HEK293 (cell line): ENCODE measurements around the gene BEST1.
A peak's percentile ranks its signal among the peaks of the same experiment; 100 is the strongest.

Source experiments
- CTCF ChIA-PET: fragments of 350-600 bp; formaldehyde crosslinking; extraction: SDS; loops from one replicate; lab custom pipeline; 2021; ENCODE audit warnings: antibody characterized with exemption; lab: Yijun Ruan, JAX
- POLR2A ChIA-PET: fragments of 300-600 bp; formaldehyde crosslinking; extraction: SDS; loops from one replicate; lab custom pipeline; 2020; ENCODE audit warnings: antibody characterized with exemption, inconsistent platforms; lab: Yijun Ruan, JAX
- H3K27ac ChIP-seq: fragments of 200-500 bp; sonication (Bioruptor generic); 2 replicates; pipeline ENCODE4 v1.5.1; 2014; ENCODE audit warnings: low read depth, low read length, control low read depth, inconsistent platforms; ENCODE audit errors: extremely low read depth
- H3K36me3 ChIP-seq, 2 experiments: fragments of 200-500 bp in 1 of 2; sonication (Bioruptor generic) in 1 of 2; 1 replicate in 1 of 2; 2 replicates in 1 of 2; pipeline ENCODE4 v1.5.1; 2014 to 2017; ENCODE audit warnings: inconsistent platforms in 2 of 2, low read length in 2 of 2; ENCODE audit not compliant: control insufficient read depth in 2 of 2, insufficient read depth in 1 of 2
- H3K4me1 ChIP-seq: fragments of 200-500 bp; sonication (Bioruptor generic); 2 replicates; pipeline ENCODE4 v1.5.1; 2014; ENCODE audit warnings: mild to moderate bottlenecking, low read length, inconsistent platforms; ENCODE audit not compliant: control insufficient read depth, insufficient read depth
- H3K4me3 ChIP-seq: 2 replicates; pipeline ENCODE4 v1.5.1; 2011; ENCODE audit warnings: low read depth, mild to moderate bottlenecking, control low read depth, low read length, moderate library complexity
- H3K9me3 ChIP-seq: fragments of 200-500 bp; sonication (Bioruptor generic); 2 replicates; pipeline ENCODE4 v1.5.1; 2014; ENCODE audit warnings: low read depth, low read length, inconsistent platforms; ENCODE audit not compliant: control insufficient read depth, insufficient read depth
- FEZF1 ChIP-seq: fragments of 450-650 bp; formaldehyde crosslinking; IDR thresholded peaks from 2 replicates; pipeline ENCODE4 v1.5.1; 2016; ENCODE audit warnings: missing biosample characterization, missing genetic modification characterization
- GLI2 ChIP-seq: fragments of 450-650 bp; formaldehyde crosslinking; IDR thresholded peaks from 2 replicates; pipeline ENCODE4; 2017; ENCODE audit warnings: missing biosample characterization, missing genetic modification characterization, low read depth, borderline replicate concordance
- GLIS1 ChIP-seq: fragments of 450-650 bp; formaldehyde crosslinking; IDR thresholded peaks from 2 replicates; pipeline ENCODE4 v1.5.1; 2016; ENCODE audit warnings: missing biosample characterization, missing genetic modification characterization
- KLF1 ChIP-seq: fragments of 450-650 bp; formaldehyde crosslinking; IDR thresholded peaks from 2 replicates; pipeline ENCODE4 v1.5.1; 2016; ENCODE audit warnings: missing biosample characterization, missing genetic modification characterization
- MZF1 ChIP-seq: fragments of 450-650 bp; formaldehyde crosslinking; IDR thresholded peaks from 2 replicates; pipeline ENCODE4 v1.5.1; 2017; ENCODE audit warnings: missing biosample characterization, missing genetic modification characterization, borderline replicate concordance
- SCRT2 ChIP-seq: fragments of 450-650 bp; formaldehyde crosslinking; IDR thresholded peaks from 2 replicates; pipeline ENCODE4 v1.5.1; 2016; ENCODE audit warnings: missing biosample characterization, missing genetic modification characterization
- ZBTB17 ChIP-seq: fragments of 450-650 bp; formaldehyde crosslinking; IDR thresholded peaks from 2 replicates; pipeline ENCODE4 v1.5.1; 2016; ENCODE audit warnings: missing biosample characterization, missing genetic modification characterization
- ZBTB7A ChIP-seq: fragments of 450-650 bp; formaldehyde crosslinking; IDR thresholded peaks from 2 replicates; pipeline ENCODE4 v1.5.1; 2016; ENCODE audit warnings: low read depth, missing biosample characterization, missing genetic modification characterization
- ZIC2 ChIP-seq: fragments of 450-650 bp; formaldehyde crosslinking; IDR thresholded peaks from 2 replicates; pipeline ENCODE4 v1.5.1; 2016; ENCODE audit warnings: missing biosample characterization, missing genetic modification characterization
- ZNF146 ChIP-seq: fragments of 450-650 bp; formaldehyde crosslinking; IDR thresholded peaks from 2 replicates; pipeline ENCODE4 v1.5.1; 2016; ENCODE audit warnings: missing biosample characterization, missing genetic modification characterization
- ZNF155 ChIP-seq: fragments of 450-650 bp; formaldehyde crosslinking; IDR thresholded peaks from 2 replicates; pipeline ENCODE4 v1.5.1; 2016; ENCODE audit warnings: missing biosample characterization, missing genetic modification characterization
- ZNF175 ChIP-seq: fragments of 450-650 bp; formaldehyde crosslinking; IDR thresholded peaks from 2 replicates; pipeline ENCODE4 v1.5.1; 2016; ENCODE audit warnings: missing biosample characterization, missing genetic modification characterization
- ZNF202 ChIP-seq: fragments of 450-650 bp; formaldehyde crosslinking; IDR thresholded peaks from 2 replicates; pipeline ENCODE4 v1.5.1; 2016; ENCODE audit warnings: missing biosample characterization, missing genetic modification characterization, borderline replicate concordance
- ZNF292 ChIP-seq: fragments of 450-650 bp; formaldehyde crosslinking; IDR thresholded peaks from 2 replicates; pipeline ENCODE4 v1.5.1; 2016; ENCODE audit warnings: low read depth, missing biosample characterization, missing genetic modification characterization, borderline replicate concordance
- ZNF335 ChIP-seq: fragments of 450-650 bp; formaldehyde crosslinking; conservative IDR thresholded peaks from 2 replicates; pipeline ENCODE4 v1.5.1; 2016; ENCODE audit warnings: missing biosample characterization, missing genetic modification characterization
- ZNF366 ChIP-seq: fragments of 450-650 bp; formaldehyde crosslinking; conservative IDR thresholded peaks from 2 replicates; pipeline ENCODE4 v1.5.1; 2016; ENCODE audit warnings: missing biosample characterization, missing genetic modification characterization
- ZNF423 ChIP-seq: fragments of 450-650 bp; formaldehyde crosslinking; IDR thresholded peaks from 2 replicates; pipeline ENCODE4 v1.5.1; 2016; ENCODE audit warnings: missing biosample characterization, missing genetic modification characterization
- ZNF555 ChIP-seq: fragments of 450-650 bp; formaldehyde crosslinking; conservative IDR thresholded peaks from 2 replicates; pipeline ENCODE4 v1.5.1; 2017; ENCODE audit warnings: missing biosample characterization, mild to moderate bottlenecking, missing genetic modification characterization, inconsistent platforms
- ZNF571 ChIP-seq: fragments of 450-650 bp; formaldehyde crosslinking; IDR thresholded peaks from 2 replicates; pipeline ENCODE4 v1.5.0; 2017; ENCODE audit warnings: missing biosample characterization, missing genetic modification characterization
- ZNF623 ChIP-seq: fragments of 450-650 bp; formaldehyde crosslinking; IDR thresholded peaks from 2 replicates; pipeline ENCODE4 v1.5.1; 2016; ENCODE audit warnings: missing biosample characterization, missing genetic modification characterization
- ZNF660 ChIP-seq: fragments of 450-650 bp; IDR thresholded peaks from 2 replicates; pipeline ENCODE4 v1.5.1; 2018; ENCODE audit warnings: missing biosample characterization, mild to moderate bottlenecking, missing genetic modification characterization
- TF ChIP-seq, protein P1 (sequence below): fragments of 450-650 bp; formaldehyde crosslinking; IDR thresholded peaks from 2 replicates; pipeline ENCODE4 v1.5.1; 2016; ENCODE audit warnings: missing biosample characterization, missing genetic modification characterization
- TF ChIP-seq, protein P2 (sequence below): fragments of 450-650 bp; formaldehyde crosslinking; IDR thresholded peaks from 2 replicates; pipeline ENCODE4 v1.5.1; 2016; ENCODE audit warnings: missing biosample characterization, missing genetic modification characterization
- TF ChIP-seq, protein P3 (sequence below): fragments of 450-650 bp; formaldehyde crosslinking; IDR thresholded peaks from 2 replicates; pipeline ENCODE4 v1.5.1; 2016; ENCODE audit warnings: missing biosample characterization, missing genetic modification characterization
- TF ChIP-seq, protein P4 (sequence below): fragments of 450-650 bp; formaldehyde crosslinking; IDR thresholded peaks from 2 replicates; pipeline ENCODE4 v1.5.1; 2016; ENCODE audit warnings: missing biosample characterization, missing genetic modification characterization
- TF ChIP-seq, protein P5 (sequence below): fragments of 450-650 bp; formaldehyde crosslinking; IDR thresholded peaks from 2 replicates; pipeline ENCODE4; 2016; ENCODE audit warnings: missing biosample characterization, missing genetic modification characterization
- TF ChIP-seq, protein P6 (sequence below): fragments of 450-650 bp; formaldehyde crosslinking; IDR thresholded peaks from 2 replicates; pipeline ENCODE4 v1.5.1; 2017; ENCODE audit warnings: missing biosample characterization, mild to moderate bottlenecking, missing genetic modification characterization, moderate library complexity
- TF ChIP-seq, protein P7 (sequence below): fragments of 450-650 bp; formaldehyde crosslinking; IDR thresholded peaks from 2 replicates; pipeline ENCODE4 v1.5.1; 2017; ENCODE audit warnings: missing biosample characterization, missing genetic modification characterization

BEST1 gene

DNA sequence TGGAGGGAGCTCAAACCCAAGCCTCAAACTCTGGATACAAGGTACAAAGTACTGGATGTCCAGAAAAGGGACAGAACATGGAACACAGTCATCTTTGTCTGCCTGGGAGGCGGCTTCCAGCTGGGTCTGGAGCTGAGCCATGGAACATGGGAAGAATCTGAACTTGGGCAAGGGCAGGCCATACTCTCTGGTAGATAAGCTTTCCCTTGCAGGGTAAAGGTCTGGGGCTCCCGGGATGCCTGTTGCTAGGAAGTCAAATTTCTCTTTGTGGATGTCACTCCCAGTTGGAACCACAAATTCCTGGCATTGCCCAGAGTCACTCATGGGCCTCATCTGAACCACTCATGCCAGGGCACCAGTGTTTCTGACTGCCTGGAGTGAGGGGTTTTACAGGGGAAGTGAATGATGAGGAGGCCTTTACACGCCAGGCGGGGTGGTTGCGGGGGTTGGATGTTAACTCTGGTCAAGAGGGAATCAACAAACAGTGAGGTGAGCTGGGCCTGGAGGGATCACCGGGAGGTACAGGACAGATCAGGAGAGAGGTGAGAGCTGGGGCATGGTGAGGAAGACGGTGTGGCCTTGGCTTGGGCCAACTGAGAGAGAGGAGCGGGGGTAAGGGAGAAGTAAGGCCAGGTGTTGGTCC, 11.5 kb downstream of the BEST1 start:
- ChIA-PET POLR2A (interaction anchor here (0.6 to 2.1 kb wide), 3 partner anchors 12 to 49 kb away, joined by 4 to 17 read pairs (median 4); partner anchors contain the start of gene BEST1), CTCF (interaction anchor here (0.7 to 2.0 kb wide), 4 partner anchors 14 to 73 kb away, joined by 4 to 12 read pairs (median 5); no protein-coding TSS in a partner anchor)
- H3K27ac ChIP-seq = no peak overlapping the region

More for the DNA sequence above, 11.5 kb downstream of the BEST1 start:
- Histone ChIP-seq H3K36me3 (peaks cover 0 to 44% of the 10 kb centered on the region in 2 experiments; a peak in 1 of 3 replicates), H3K4me3 (no peak overlapping the region), H3K9me3 (no peaks in the 10 kb centered on the region), H3K4me1 (no peaks in the 10 kb centered on the region)
- TF ChIP-seq ZNF660 = no peak
- TF ChIP-seq SCRT2 (tag by site-specific recombination) = peak; percentile 46; the same call in 1 of the 2 replicates
- TF ChIP-seq ZNF155 = no peak
- TF ChIP-seq, protein P1, sequence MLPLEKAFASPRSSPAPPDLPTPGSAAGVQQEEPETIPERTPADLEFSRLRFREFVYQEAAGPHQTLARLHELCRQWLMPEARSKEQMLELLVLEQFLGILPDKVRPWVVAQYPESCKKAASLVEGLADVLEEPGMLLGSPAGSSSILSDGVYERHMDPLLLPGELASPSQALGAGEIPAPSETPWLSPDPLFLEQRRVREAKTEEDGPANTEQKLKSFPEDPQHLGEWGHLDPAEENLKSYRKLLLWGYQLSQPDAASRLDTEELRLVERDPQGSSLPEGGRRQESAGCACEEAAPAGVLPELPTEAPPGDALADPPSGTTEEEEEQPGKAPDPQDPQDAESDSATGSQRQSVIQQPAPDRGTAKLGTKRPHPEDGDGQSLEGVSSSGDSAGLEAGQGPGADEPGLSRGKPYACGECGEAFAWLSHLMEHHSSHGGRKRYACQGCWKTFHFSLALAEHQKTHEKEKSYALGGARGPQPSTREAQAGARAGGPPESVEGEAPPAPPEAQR (tag by site-specific recombination) = no peak
- TF ChIP-seq, protein P2, sequence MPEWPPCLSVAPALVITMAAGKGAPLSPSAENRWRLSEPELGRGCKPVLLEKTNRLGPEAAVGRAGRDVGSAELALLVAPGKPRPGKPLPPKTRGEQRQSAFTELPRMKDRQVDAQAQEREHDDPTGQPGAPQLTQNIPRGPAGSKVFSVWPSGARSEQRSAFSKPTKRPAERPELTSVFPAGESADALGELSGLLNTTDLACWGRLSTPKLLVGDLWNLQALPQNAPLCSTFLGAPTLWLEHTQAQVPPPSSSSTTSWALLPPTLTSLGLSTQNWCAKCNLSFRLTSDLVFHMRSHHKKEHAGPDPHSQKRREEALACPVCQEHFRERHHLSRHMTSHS (tag by site-specific recombination) = no peak
- TF ChIP-seq ZNF292 (tag by site-specific recombination) = no peak
- peak; percentile 70 for TF ChIP-seq GLIS1
- no peak for TF ChIP-seq KLF1
- TF ChIP-seq ZIC2 (tag by site-specific recombination) = peak; percentile 42
- TF ChIP-seq MZF1 (tag by site-specific recombination) = no peak
- TF ChIP-seq ZNF175 (tag by site-specific recombination) = no peak
- TF ChIP-seq GLI2 (tag by site-specific recombination) = no peak
- TF ChIP-seq, protein P3, sequence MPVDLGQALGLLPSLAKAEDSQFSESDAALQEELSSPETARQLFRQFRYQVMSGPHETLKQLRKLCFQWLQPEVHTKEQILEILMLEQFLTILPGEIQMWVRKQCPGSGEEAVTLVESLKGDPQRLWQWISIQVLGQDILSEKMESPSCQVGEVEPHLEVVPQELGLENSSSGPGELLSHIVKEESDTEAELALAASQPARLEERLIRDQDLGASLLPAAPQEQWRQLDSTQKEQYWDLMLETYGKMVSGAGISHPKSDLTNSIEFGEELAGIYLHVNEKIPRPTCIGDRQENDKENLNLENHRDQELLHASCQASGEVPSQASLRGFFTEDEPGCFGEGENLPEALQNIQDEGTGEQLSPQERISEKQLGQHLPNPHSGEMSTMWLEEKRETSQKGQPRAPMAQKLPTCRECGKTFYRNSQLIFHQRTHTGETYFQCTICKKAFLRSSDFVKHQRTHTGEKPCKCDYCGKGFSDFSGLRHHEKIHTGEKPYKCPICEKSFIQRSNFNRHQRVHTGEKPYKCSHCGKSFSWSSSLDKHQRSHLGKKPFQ (tag by site-specific recombination) = no peak
- no peak for TF ChIP-seq ZNF146 (tag by site-specific recombination)
- no peak for TF ChIP-seq ZNF423
- TF ChIP-seq, protein P4, sequence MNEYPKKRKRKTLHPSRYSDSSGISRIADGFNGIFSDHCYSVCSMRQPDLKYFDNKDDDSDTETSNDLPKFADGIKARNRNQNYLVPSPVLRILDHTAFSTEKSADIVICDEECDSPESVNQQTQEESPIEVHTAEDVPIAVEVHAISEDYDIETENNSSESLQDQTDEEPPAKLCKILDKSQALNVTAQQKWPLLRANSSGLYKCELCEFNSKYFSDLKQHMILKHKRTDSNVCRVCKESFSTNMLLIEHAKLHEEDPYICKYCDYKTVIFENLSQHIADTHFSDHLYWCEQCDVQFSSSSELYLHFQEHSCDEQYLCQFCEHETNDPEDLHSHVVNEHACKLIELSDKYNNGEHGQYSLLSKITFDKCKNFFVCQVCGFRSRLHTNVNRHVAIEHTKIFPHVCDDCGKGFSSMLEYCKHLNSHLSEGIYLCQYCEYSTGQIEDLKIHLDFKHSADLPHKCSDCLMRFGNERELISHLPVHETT (tag by site-specific recombination) = no peak
- no peak for TF ChIP-seq ZNF202 (tag by site-specific recombination)
- TF ChIP-seq FEZF1 (tag by site-specific recombination) = no peak
- TF ChIP-seq, protein P5, sequence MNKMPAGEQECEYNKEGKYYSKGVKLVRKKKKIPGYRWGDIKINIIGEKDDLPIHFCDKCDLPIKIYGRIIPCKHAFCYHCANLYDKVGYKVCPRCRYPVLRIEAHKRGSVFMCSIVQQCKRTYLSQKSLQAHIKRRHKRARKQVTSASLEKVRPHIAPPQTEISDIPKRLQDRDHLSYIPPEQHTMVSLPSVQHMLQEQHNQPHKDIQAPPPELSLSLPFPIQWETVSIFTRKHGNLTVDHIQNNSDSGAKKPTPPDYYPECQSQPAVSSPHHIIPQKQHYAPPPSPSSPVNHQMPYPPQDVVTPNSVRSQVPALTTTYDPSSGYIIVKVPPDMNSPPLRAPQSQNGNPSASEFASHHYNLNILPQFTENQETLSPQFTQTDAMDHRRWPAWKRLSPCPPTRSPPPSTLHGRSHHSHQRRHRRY (tag by site-specific recombination) = no peak
- TF ChIP-seq, protein P6, sequence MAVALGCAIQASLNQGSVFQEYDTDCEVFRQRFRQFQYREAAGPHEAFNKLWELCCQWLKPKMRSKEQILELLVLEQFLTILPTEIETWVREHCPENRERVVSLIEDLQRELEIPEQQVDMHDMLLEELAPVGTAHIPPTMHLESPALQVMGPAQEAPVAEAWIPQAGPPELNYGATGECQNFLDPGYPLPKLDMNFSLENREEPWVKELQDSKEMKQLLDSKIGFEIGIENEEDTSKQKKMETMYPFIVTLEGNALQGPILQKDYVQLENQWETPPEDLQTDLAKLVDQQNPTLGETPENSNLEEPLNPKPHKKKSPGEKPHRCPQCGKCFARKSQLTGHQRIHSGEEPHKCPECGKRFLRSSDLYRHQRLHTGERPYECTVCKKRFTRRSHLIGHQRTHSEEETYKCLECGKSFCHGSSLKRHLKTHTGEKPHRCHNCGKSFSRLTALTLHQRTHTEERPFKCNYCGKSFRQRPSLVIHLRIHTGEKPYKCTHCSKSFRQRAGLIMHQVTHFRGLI (tag by site-specific recombination) = no peak
- 0 out of 2 replicates have a peak, but pooled peaks have one; percentile 21 for TF ChIP-seq ZBTB17
- TF ChIP-seq, protein P7, sequence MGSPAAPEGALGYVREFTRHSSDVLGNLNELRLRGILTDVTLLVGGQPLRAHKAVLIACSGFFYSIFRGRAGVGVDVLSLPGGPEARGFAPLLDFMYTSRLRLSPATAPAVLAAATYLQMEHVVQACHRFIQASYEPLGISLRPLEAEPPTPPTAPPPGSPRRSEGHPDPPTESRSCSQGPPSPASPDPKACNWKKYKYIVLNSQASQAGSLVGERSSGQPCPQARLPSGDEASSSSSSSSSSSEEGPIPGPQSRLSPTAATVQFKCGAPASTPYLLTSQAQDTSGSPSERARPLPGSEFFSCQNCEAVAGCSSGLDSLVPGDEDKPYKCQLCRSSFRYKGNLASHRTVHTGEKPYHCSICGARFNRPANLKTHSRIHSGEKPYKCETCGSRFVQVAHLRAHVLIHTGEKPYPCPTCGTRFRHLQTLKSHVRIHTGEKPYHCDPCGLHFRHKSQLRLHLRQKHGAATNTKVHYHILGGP (tag by site-specific recombination) = no peak
- no peak for TF ChIP-seq ZNF555 (tag by site-specific recombination)
- TF ChIP-seq ZBTB7A (tag by site-specific recombination) = no peak
- TF ChIP-seq ZNF335 (tag by site-specific recombination) = no peak
- no peak for TF ChIP-seq ZNF623
- no peak for TF ChIP-seq ZNF366 (tag by site-specific recombination)
- TF ChIP-seq ZNF571 (tag by site-specific recombination) = no peak
